ENCODE results near the gene TRAPPC14. TPM values are rescaled to one million over a fixed set of nuclear protein-coding genes. Genes with fewer than 3 reads are reported as not detected.

TRAPPC14 gene
- total and polyA plus RNA-seq, 2 of the 8 experiments (the other 6 are each of a cell fraction or from before 2014, with no cell fraction given), result 11.9 to 22.1 TPM

- H3K9ac ChIP-seq (replicated peaks in 1 of 4; ENCODE audit: extremely low read depth in 1 of 4, low read depth in 3 of 4, low read length in 3 of 4), result peak overlapping the region in 1 of 4 experiments; percentile 89; a peak in 1 of 7 replicates
- H2AK5ac ChIP-seq (ENCODE audit: low read depth, low read length), result no peak overlapping the region
- H3K4me1 ChIP-seq (replicated peaks in 1 of 4; ENCODE audit: control insufficient read depth in 3 of 4, insufficient read depth in 4 of 4, low read length in 3 of 4), result peaks cover 0 to 10% (median 8%) of the 10 kb centered on the region in 4 experiments; a peak in 6 of 7 replicates
- peak overlapping the region; percentile 84 to 90 for H3K4me2 ChIP-seq (ENCODE audit: insufficient read depth in 1 of 2, low read depth in 2 of 2, low read length in 2 of 2)
- no peak overlapping the region for H3K23ac ChIP-seq (ENCODE audit: insufficient read length)
- H3K56ac ChIP-seq (replicated peaks; ENCODE audit: insufficient read length, low read depth, low read length), result no peak overlapping the region
- no peak overlapping the region for H4K5ac ChIP-seq (ENCODE audit: insufficient read length, low read depth, low read length)
- H4K20me1 ChIP-seq (replicated peaks in 1 of 2; ENCODE audit: control insufficient read depth in 1 of 2, insufficient read depth in 2 of 2, low read length in 2 of 2), result peaks cover 0 to 16% of the 10 kb centered on the region in 2 experiments
- peak overlapping the region; percentile 12 for H3K4ac ChIP-seq (replicated peaks; ENCODE audit: insufficient read length, low read depth, low read length)
- FAIRE-seq (no peak), DNase-seq (ENCODE audit: low read depth in 1 of 2, low spot score in 2 of 2) (no peak)
- no peak overlapping the region for H3K27ac ChIP-seq (ENCODE audit: low read depth, low read length)
- H2BK120ac ChIP-seq (replicated peaks; ENCODE audit: low read depth, low read length), result no peak overlapping the region
- H2BK20ac ChIP-seq (ENCODE audit: low read length), result no peak overlapping the region
- peaks cover 0 to 7% of the 10 kb centered on the region in 2 experiments; a peak in 2 of 4 replicates for H3K79me2 ChIP-seq (ENCODE audit: control insufficient read depth in 1 of 2, insufficient read depth in 2 of 2, low read length in 2 of 2)
- peaks cover 0 to 13% (median 9%) of the 10 kb centered on the region in 4 experiments; a peak in 6 of 7 replicates for H3K27me3 ChIP-seq (replicated peaks in 1 of 4; ENCODE audit: control insufficient read depth in 3 of 4, extremely low read depth in 1 of 4, insufficient read depth in 3 of 4, low read length in 3 of 4)
- peak overlapping the region; percentile 91 to 97 (median 96) for H3K4me3 ChIP-seq (ENCODE audit: extremely low read depth in 1 of 4, insufficient read depth in 2 of 4, low read depth in 3 of 4, low read length in 4 of 4)
- H4K91ac ChIP-seq (replicated peaks; ENCODE audit: insufficient read length, low read length), result peak overlapping the region; percentile 81
- H2BK5ac ChIP-seq (ENCODE audit: low read depth, low read length), result no peak overlapping the region
- H4K8ac ChIP-seq (ENCODE audit: extremely low read depth, insufficient read depth, low read length), result no peak overlapping the region; the same call in 1 of the 2 replicates
- no peak overlapping the region; the same call in 1 of the 2 replicates for H2BK15ac ChIP-seq (ENCODE audit: low read length)
- POLR2A ChIA-PET (ENCODE audit: partially characterized antibody), result interaction anchor here (0.6 to 4.9 kb wide), 14 partner anchors 10 to 253 kb away, joined by 3 to 39 read pairs (median 3); partner anchors contain the start of genes AP4M1, GAL3ST4, LAMTOR4 and MCM7
- H3K14ac ChIP-seq (ENCODE audit: insufficient read length), result no peak overlapping the region
- H3K23me2 ChIP-seq (ENCODE audit: low read depth, low read length), result peaks cover 8% of the 10 kb centered on the region
- peaks cover 0 to 5% of the 10 kb centered on the region in 2 experiments; a peak in 1 of 4 replicates for H3K9me3 ChIP-seq (ENCODE audit: insufficient read depth in 2 of 2, low read depth in 1 of 2, low read length in 1 of 2)
- no peaks in the 10 kb centered on the region; the same call in 1 of the 2 replicates for H3K79me1 ChIP-seq (ENCODE audit: low read depth, low read length)
- peaks cover 0 to 8% (median 1%) of the 10 kb centered on the region in 4 experiments; a peak in 3 of 8 replicates for H3K36me3 ChIP-seq (ENCODE audit: control insufficient read depth in 2 of 4, insufficient read depth in 4 of 4, low read length in 3 of 4)
- no peak overlapping the region for H2AFZ ChIP-seq (ENCODE audit: low read length)
- CTCF ChIA-PET (ENCODE audit: partially characterized antibody), result interaction anchor here (0.9 to 1.8 kb wide), 5 partner anchors 11 to 47 kb away, joined by 3 to 6 read pairs (median 4); no protein-coding TSS in a partner anchor
- no peak overlapping the region for H2BK12ac ChIP-seq (ENCODE audit: low read depth, low read length)
- H3K18ac ChIP-seq (ENCODE audit: extremely low read depth, low read length), result peak overlapping the region; percentile 83
- 57% methylated on average over 12 of the region's 14 CpGs; no CpG with 5 or more reads in 1 of the 2 experiments for WGBS, 2 experiments (ENCODE audit: extremely low coverage in 1 of 2, insufficient coverage in 1 of 2, insufficient read length in 1 of 2, insufficient replicate concordance in 2 of 2, low coverage in 1 of 2, low lambda C conversion rate in 2 of 2, missing lambda C conversion rate in 1 of 2)
- no peak for TF ChIP-seq ASH2L (IDR thresholded peaks at IDR 0.05; ENCODE audit: low read length)
- no peak for TF ChIP-seq TEAD4 (IDR thresholded peaks at IDR 0.05; ENCODE audit: low read depth, low read length)
- no peak for TF ChIP-seq CHD1 (IDR thresholded peaks at IDR 0.05; ENCODE audit: low read depth, low read length)
- TF ChIP-seq RAD21 (IDR thresholded peaks at IDR 0.05 in 1 of 2, conservative IDR thresholded peaks at IDR 0.05 in 1 of 2; ENCODE audit: low read depth in 2 of 2, low read length in 2 of 2), result no peak
- TF ChIP-seq YY1 (IDR thresholded peaks at IDR 0.05; ENCODE audit: low read depth, low read length), result no peak
- TF ChIP-seq, protein P1, sequence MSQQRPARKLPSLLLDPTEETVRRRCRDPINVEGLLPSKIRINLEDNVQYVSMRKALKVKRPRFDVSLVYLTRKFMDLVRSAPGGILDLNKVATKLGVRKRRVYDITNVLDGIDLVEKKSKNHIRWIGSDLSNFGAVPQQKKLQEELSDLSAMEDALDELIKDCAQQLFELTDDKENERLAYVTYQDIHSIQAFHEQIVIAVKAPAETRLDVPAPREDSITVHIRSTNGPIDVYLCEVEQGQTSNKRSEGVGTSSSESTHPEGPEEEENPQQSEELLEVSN (IDR thresholded peaks at IDR 0.05), result no peak
- no peak for TF ChIP-seq MAX (IDR thresholded peaks at IDR 0.05)
- TF ChIP-seq RBBP5 (IDR thresholded peaks at IDR 0.05; ENCODE audit: borderline replicate concordance, low read depth, low read length), result no peak
- no peak for TF ChIP-seq EP300 (IDR thresholded peaks at IDR 0.05; ENCODE audit: borderline replicate concordance in 1 of 2, low read depth in 2 of 2, low read length in 2 of 2)
Measured at GRCh38 chr7:100176096-100177044, 17.8 kb upstream of the TRAPPC14 start.

Measured in H1 (cell line).